Activated naive CD4-positive, alpha-beta T cell treated with anti-CD3 and anti-CD28 coated beads for 36 hours (primary cell): Measurements from ENCODE around the gene VASH1. TPM values are rescaled to one million over a fixed set of nuclear protein-coding genes. Genes with fewer than 3 reads are reported as not detected.
A peak's percentile ranks its signal among the peaks of the same experiment; 100 is the strongest.
"Not testable (repeated sequence)": the region's sequence is repeated elsewhere in the genome, so short reads cannot be mapped to it uniquely, and the experiment has no call there.

Experiments used
- CTCF ChIA-PET: fragments of 350-600 bp; sonication (Branson Sonifier 250); formaldehyde crosslinking; loops from one replicate; lab custom pipeline; 2021; ENCODE audit warnings: antibody characterized with exemption; lab: Charles Lee
- DNase-seq: peaks from one replicate; pipeline ENCODE4 v3.0.0-alpha.2; 2020
- H3K27ac Mint-ChIP-seq: one replicate; pipeline ENCODE4 v1.8.0; 2021; ENCODE audit warnings: mild to moderate bottlenecking, mixed read lengths
- H3K27me3 Mint-ChIP-seq: one replicate; pipeline ENCODE4 v1.8.0; 2021; ENCODE audit warnings: low read depth, mixed read lengths
- H3K36me3 Mint-ChIP-seq: one replicate; pipeline ENCODE4 v1.8.0; 2021; ENCODE audit warnings: low read depth, mixed read lengths
- H3K4me1 Mint-ChIP-seq: one replicate; pipeline ENCODE4 v1.8.0; 2021; ENCODE audit warnings: low read depth, mixed read lengths
- H3K4me3 Mint-ChIP-seq: one replicate; pipeline ENCODE4 v1.8.0; 2021; ENCODE audit warnings: mild to moderate bottlenecking, moderate library complexity, mixed read lengths
- H3K9me3 Mint-ChIP-seq: one replicate; pipeline ENCODE4 v1.8.0; 2021; ENCODE audit warnings: mixed read lengths
- intact Hi-C: fragments of 100-400 bp; cut with micrococcal nuclease; formaldehyde crosslinking; loops from one replicate; pipeline ENCODE4 v1.15.1; 2023
- total RNA-seq, 2 experiments: library from RNA; stranded (reverse); gene quantifications; one replicate each; pipeline ENCODE4 v1.2.3, GENCODE V29; 2021

VASH1 gene
- 1 to 10 TPM in 1 of 2 experiments, under 1 TPM in 1; 0.86 to 1.2 TPM for total RNA-seq

- Mint-ChIP-seq H3K4me1 (peaks cover 5% of the 10 kb centered on the region), H3K27me3 (peaks cover 47% of the 10 kb centered on the region), H3K9me3 (no peaks in the 10 kb centered on the region), H3K27ac (no peak within 1 kb of the TSS), H3K36me3 (no peaks in the 10 kb centered on the region), H3K4me3 (peak within 1 kb of the TSS; percentile 70)
- peak; percentile 56 for DNase-seq
- CTCF ChIA-PET, result no interaction called here
- intact Hi-C loops, result loop anchor here (5.0 kb wide), 1 partner anchor 609 kb away; the partner anchor contains the start of gene GPATCH2L
Measured at GRCh38 chr14:76761136-76761959, at the start of gene VASH1. Gene VASH1, plus strand, starts transcription at chr14:76761468. Its CDS starts 1,354 bp downstream, at chr14:76762822.

- intact Hi-C loops, result no loop called here
- peaks cover 16% of the 10 kb centered on the region for H3K27me3 Mint-ChIP-seq
Measured at GRCh38 chr14:76713121-76713520, 48.1 kb upstream of the VASH1 start.

GRCh38 chr14:76714470-76714869 lies 46.8 kb upstream of the VASH1 start:
- H3K4me1 Mint-ChIP-seq, result no peaks in the 10 kb centered on the region
- peaks cover 16% of the 10 kb centered on the region for H3K27me3 Mint-ChIP-seq
- H3K9me3 Mint-ChIP-seq, result no peaks in the 10 kb centered on the region
- intact Hi-C loops, result no loop called here
- H3K27ac Mint-ChIP-seq, result no peak overlapping the region
- CTCF ChIA-PET, result interaction anchor here (0.7 to 1.7 kb wide), 3 partner anchors 28 to 84 kb away, joined by 3 to 7 read pairs (median 5); no protein-coding TSS in a partner anchor
- no peak overlapping the region for H3K4me3 Mint-ChIP-seq
- H3K36me3 Mint-ChIP-seq, result no peaks in the 10 kb centered on the region
- DNase-seq, result no peak

More at GRCh38 chr14:76713121-76713520, 48.1 kb upstream of the VASH1 start:
- no peaks in the 10 kb centered on the region for H3K4me1 Mint-ChIP-seq
- DNase-seq, result no peak
- CTCF ChIA-PET, result interaction anchor here (0.6 to 0.7 kb wide), 3 partner anchors 16 to 337 kb away, joined by 3 read pairs; no protein-coding TSS in a partner anchor
- H3K4me3 Mint-ChIP-seq, result no peak overlapping the region
- H3K9me3 Mint-ChIP-seq, result no peaks in the 10 kb centered on the region
- H3K27ac Mint-ChIP-seq, result no peak overlapping the region
- H3K36me3 Mint-ChIP-seq, result no peaks in the 10 kb centered on the region

GRCh38 chr14:76715101-76715500 lies 46.2 kb upstream of the VASH1 start:
- CTCF ChIA-PET, result interaction anchor here (0.6 to 1.7 kb wide), 5 partner anchors 29 to 656 kb away, joined by 3 to 7 read pairs (median 3); no protein-coding TSS in a partner anchor
- Mint-ChIP-seq H3K9me3 (no peaks in the 10 kb centered on the region), H3K4me3 (no peak overlapping the region), H3K36me3 (no peaks in the 10 kb centered on the region), H3K27ac (no peak overlapping the region), H3K4me1 (no peaks in the 10 kb centered on the region), H3K27me3 (peaks cover 16% of the 10 kb centered on the region)
- intact Hi-C loops, result no loop called here
- DNase-seq, result no peak

GRCh38 chr14:76715511-76716081 lies 45.7 kb upstream of the VASH1 start:
- no peaks in the 10 kb centered on the region for H3K36me3 Mint-ChIP-seq
- CTCF ChIA-PET, result interaction anchor here (0.6 to 2.6 kb wide), 6 partner anchors 8 to 655 kb away, joined by 3 to 7 read pairs (median 3); no protein-coding TSS in a partner anchor
- DNase-seq, result no peak
- H3K9me3 Mint-ChIP-seq, result no peaks in the 10 kb centered on the region
- peaks cover 18% of the 10 kb centered on the region for H3K27me3 Mint-ChIP-seq
- intact Hi-C loops, result no loop called here
- no peak overlapping the region for H3K4me3 Mint-ChIP-seq
- no peak overlapping the region for H3K27ac Mint-ChIP-seq
- H3K4me1 Mint-ChIP-seq, result no peaks in the 10 kb centered on the region

GRCh38 chr14:76716285-76716684 lies 45.0 kb upstream of the VASH1 start:
- Mint-ChIP-seq H3K27me3 (peaks cover 18% of the 10 kb centered on the region), H3K9me3 (no peaks in the 10 kb centered on the region), H3K4me1 (no peaks in the 10 kb centered on the region), H3K4me3 (no peak overlapping the region), H3K27ac (no peak overlapping the region), H3K36me3 (no peaks in the 10 kb centered on the region)
- CTCF ChIA-PET, result interaction anchor here (0.9 to 2.6 kb wide), 3 partner anchors 8 to 68 kb away, joined by 3 to 7 read pairs (median 7); no protein-coding TSS in a partner anchor
- DNase-seq, result no peak
- intact Hi-C loops, result no loop called here

GRCh38 chr14:76717508-76718290 lies 43.6 kb upstream of the VASH1 start:
- CTCF ChIA-PET, result interaction anchor here (0.6 to 4.6 kb wide), 6 partner anchors 7 to 155 kb away, joined by 3 to 21 read pairs (median 4); no protein-coding TSS in a partner anchor
- Mint-ChIP-seq H3K36me3 (no peaks in the 10 kb centered on the region), H3K27me3 (peaks cover 18% of the 10 kb centered on the region)

GRCh38 chr14:76718306-76719040 lies 42.8 kb upstream of the VASH1 start:
- peaks cover 18% of the 10 kb centered on the region for H3K27me3 Mint-ChIP-seq

More at GRCh38 chr14:76717508-76718290, 43.6 kb upstream of the VASH1 start:
- Mint-ChIP-seq H3K4me3 (no peak overlapping the region), H3K4me1 (no peaks in the 10 kb centered on the region), H3K9me3 (no peaks in the 10 kb centered on the region), H3K27ac (no peak overlapping the region)
- intact Hi-C loops, result no loop called here
- DNase-seq, result no peak

GRCh38 chr14:76719666-76720065 lies 41.6 kb upstream of the VASH1 start:
- H3K4me1 Mint-ChIP-seq, result no peaks in the 10 kb centered on the region
- H3K27ac Mint-ChIP-seq, result no peak overlapping the region
- peaks cover 18% of the 10 kb centered on the region for H3K27me3 Mint-ChIP-seq
- intact Hi-C loops, result no loop called here
- no peak overlapping the region for H3K4me3 Mint-ChIP-seq
- DNase-seq, result no peak
- no peaks in the 10 kb centered on the region for H3K36me3 Mint-ChIP-seq
- CTCF ChIA-PET, result interaction anchor here (1.2 to 4.6 kb wide), 2 partner anchors 9 to 48 kb away, joined by 3 to 21 read pairs; no protein-coding TSS in a partner anchor
- no peaks in the 10 kb centered on the region for H3K9me3 Mint-ChIP-seq

More at GRCh38 chr14:76718306-76719040, 42.8 kb upstream of the VASH1 start:
- Mint-ChIP-seq H3K9me3 (no peaks in the 10 kb centered on the region), H3K36me3 (no peaks in the 10 kb centered on the region), H3K27ac (no peak overlapping the region), H3K4me1 (no peaks in the 10 kb centered on the region), H3K4me3 (no peak overlapping the region)
- DNase-seq, result no peak
- CTCF ChIA-PET, result interaction anchor here (0.6 to 4.6 kb wide), 6 partner anchors 8 to 156 kb away, joined by 3 to 21 read pairs (median 4); no protein-coding TSS in a partner anchor
- intact Hi-C loops, result no loop called here

GRCh38 chr14:76720382-76720813 lies 40.9 kb upstream of the VASH1 start:
- Mint-ChIP-seq H3K9me3 (no peaks in the 10 kb centered on the region), H3K27me3 (peaks cover 19% of the 10 kb centered on the region), H3K36me3 (no peaks in the 10 kb centered on the region), H3K4me3 (no peak overlapping the region), H3K27ac (no peak overlapping the region), H3K4me1 (no peaks in the 10 kb centered on the region)
- intact Hi-C loops, result no loop called here
- DNase-seq, result no peak
- CTCF ChIA-PET, result interaction anchor here (4.6 kb wide), 1 partner anchor 10 kb away, joined by 21 read pairs; no protein-coding TSS in a partner anchor

- H3K9me3 Mint-ChIP-seq, intact Hi-C loops, H3K27ac Mint-ChIP-seq, H3K4me1 Mint-ChIP-seq, H3K36me3 Mint-ChIP-seq, DNase-seq, H3K4me3 Mint-ChIP-seq: not testable (repeated sequence)
- CTCF ChIA-PET, result interaction anchor here (4.6 kb wide), 1 partner anchor 11 kb away, joined by 21 read pairs; no protein-coding TSS in a partner anchor
- peaks cover 12% of the 10 kb centered on the region for H3K27me3 Mint-ChIP-seq
Measured at GRCh38 chr14:76721506-76721905, 39.8 kb upstream of the VASH1 start.
